Liver (tissue), 9 donors: ENCODE results near the gene CYB561A3. TPM values are rescaled to one million over a fixed set of nuclear protein-coding genes. Genes with fewer than 3 reads are reported as not detected.

ENCODE experiments used
- DNase-seq: peaks from one replicate; pipeline ENCODE4 v3.0.0-alpha.2; 2017; ENCODE audit warnings: low spot score
- H3K27ac ChIP-seq, 2 donors: one replicate each; pipeline ENCODE4 v1.7.0; 2013; ENCODE audit warnings: inconsistent platforms in 2 of 2, low read length in 2 of 2, control low read depth in 1 of 2, low read depth in 1 of 2, mild to moderate bottlenecking in 1 of 2
- H3K27me3 ChIP-seq, 4 donors: one replicate each; pipeline versions ENCODE4 v1.6.1 to v1.7.0; 2013; ENCODE audit warnings: low read length in 3 of 4, inconsistent platforms in 1 of 4, mild to moderate bottlenecking in 1 of 4, moderate library complexity in 1 of 4; ENCODE audit not compliant: control insufficient read depth in 4 of 4, insufficient read depth in 4 of 4
- H3K36me3 ChIP-seq, 4 donors: one replicate each; pipeline versions ENCODE4 v1.6.1 to v1.7.0; 2013; ENCODE audit warnings: low read length in 3 of 4, mild to moderate bottlenecking in 3 of 4, low read depth in 1 of 4, moderate library complexity in 1 of 4; ENCODE audit not compliant: control insufficient read depth in 4 of 4, insufficient read depth in 3 of 4
- H3K4me1 ChIP-seq, 4 donors: one replicate each; pipeline versions ENCODE4 v1.6.1 to v1.7.0; 2013; ENCODE audit warnings: low read length in 3 of 4, mild to moderate bottlenecking in 3 of 4, moderate library complexity in 1 of 4; ENCODE audit not compliant: control insufficient read depth in 4 of 4, insufficient read depth in 4 of 4
- H3K4me3 ChIP-seq, 3 donors: one replicate each; pipeline versions ENCODE4 v1.6.1 to v1.7.0; 2013; ENCODE audit warnings: low read length in 3 of 3, control low read depth in 1 of 3, low read depth in 1 of 3, mild to moderate bottlenecking in 1 of 3
- H3K9ac ChIP-seq, 2 donors: one replicate each; pipeline ENCODE4 v1.7.0; 2013; ENCODE audit warnings: low read length in 2 of 2, mild to moderate bottlenecking in 2 of 2, moderate library complexity in 2 of 2, control low read depth in 1 of 2, low read depth in 1 of 2
- H3K9me3 ChIP-seq, 4 donors: one replicate each; pipeline versions ENCODE4 v1.6.1 to v1.7.0; 2013; ENCODE audit warnings: low read length in 3 of 4; ENCODE audit not compliant: control insufficient read depth in 4 of 4
- ATF3 ChIP-seq: IDR thresholded peaks from 2 replicates; pipeline ENCODE4 v1.6.1; 2016; ENCODE audit warnings: antibody characterized with exemption
- FOXA2 ChIP-seq: IDR thresholded peaks from 2 replicates; pipeline ENCODE4 v1.6.1; 2016; ENCODE audit warnings: antibody characterized with exemption
- HNF4A ChIP-seq, 2 donors: conservative IDR thresholded peaks; 2 replicates each; pipeline ENCODE4 v1.6.1; 2016; ENCODE audit warnings: antibody characterized with exemption in 2 of 2, mild to moderate bottlenecking in 2 of 2
- HNF4G ChIP-seq: IDR thresholded peaks from 2 replicates; pipeline ENCODE4 v1.6.1; 2016; ENCODE audit warnings: antibody characterized with exemption
- JUND ChIP-seq, 2 donors: IDR thresholded peaks; 2 replicates each; pipeline ENCODE4 v1.6.1; 2016; ENCODE audit warnings: antibody characterized with exemption in 2 of 2
- NR2F2 ChIP-seq: IDR thresholded peaks from 2 replicates; pipeline ENCODE4 v1.6.1; 2016; ENCODE audit warnings: antibody characterized with exemption
- RAD21 ChIP-seq, 2 donors: IDR thresholded peaks; 2 replicates each; pipeline ENCODE4 v1.6.1; 2016; ENCODE audit warnings: antibody characterized with exemption in 2 of 2, mild to moderate bottlenecking in 2 of 2
- REST ChIP-seq: IDR thresholded peaks from 2 replicates; pipeline ENCODE4 v1.6.1; 2016; ENCODE audit warnings: antibody characterized with exemption, mild to moderate bottlenecking
- RXRA ChIP-seq, 2 donors: IDR thresholded peaks; 2 replicates each; pipeline ENCODE4 v1.6.1; 2017 to 2018; ENCODE audit warnings: antibody characterized with exemption in 2 of 2, mild to moderate bottlenecking in 1 of 2
- SP1 ChIP-seq: IDR thresholded peaks from 2 replicates; pipeline ENCODE4 v1.6.1; 2018; ENCODE audit warnings: antibody characterized with exemption, mild to moderate bottlenecking
- TAF1 ChIP-seq: conservative IDR thresholded peaks from 2 replicates; pipeline ENCODE4 v1.6.1; 2016; ENCODE audit warnings: antibody characterized with exemption, mild to moderate bottlenecking
- YY1 ChIP-seq: IDR thresholded peaks from 2 replicates; pipeline ENCODE4 v1.6.1; 2016; ENCODE audit warnings: antibody characterized with exemption, mild to moderate bottlenecking
- WGBS: extraction: QIAGEN DNeasy Blood & Tissue Kit; methylation state at CpG from one replicate; pipeline ENCODE4 v1.1.7; 2013; 5-methylcytosine and 5-hydroxymethylcytosine counted together
- polyA plus RNA-seq, 2 donors: library from polyadenylated mRNA; stranded (reverse) in 1 of 2; unstranded in 1 of 2; fragments of 200-250 nt in 1 of 2; fragments of >200 nt in 1 of 2; fragmentation: Nextera tagmentation in 1 of 2; extraction: Ambion mirVana in 1 of 2; gene quantifications; one replicate each; pipeline versions ENCODE4 v1.2.1 to v1.2.3, GENCODE V29; 2013 to 2015
- total RNA-seq, 2 donors: library from RNA; depleted of rRNA; stranded (reverse); fragments of >200 nt; gene quantifications; one replicate each; pipeline ENCODE4 v1.2.3, GENCODE V29; 2014
- TF ChIP-seq, protein P1 (sequence below): IDR thresholded peaks from 2 replicates; pipeline ENCODE4 v1.6.1; 2016; ENCODE audit warnings: antibody characterized with exemption
- TF ChIP-seq, protein P2 (sequence below): fragments of 150-350 bp; IDR thresholded peaks from 2 replicates; pipeline ENCODE4 v1.5.1; 2017; ENCODE audit warnings: improper control_type of control experiment, low read depth, low read length; ENCODE audit not compliant: missing input control
- donor health status: healthy.
- donor health status: healthy.
- donor health status: healthy.
- donor health status: healthy.
- donor health status: healthy.

CYB561A3 gene
- total and polyA plus RNA-seq, 4 donors: 20.2 to 36.5 (median 28.4) TPM

- DNase-seq: no peak
- Histone ChIP-seq H3K4me3 (no peak overlapping the region), H3K9me3 (no peaks in the 10 kb centered on the region), H3K36me3 (peaks cover 11 to 35% (median 12%) of the 10 kb centered on the region in 4 donors), H3K27me3 (no peaks in the 10 kb centered on the region), H3K4me1 (peaks cover 0 to 11% (median 6%) of the 10 kb centered on the region in 4 donors), H3K27ac (peak overlapping the region in 1 of 2 donors; percentile 61), H3K9ac (no peak overlapping the region)
- TF ChIP-seq TAF1 (no peak), REST (no peak), JUND (IDR thresholded peaks at IDR 0.05) (no peak), NR2F2 (no peak), RAD21 (IDR thresholded peaks at IDR 0.05) (no peak), HNF4A (conservative IDR thresholded peaks at IDR 0.05) (no peak)
- WGBS: 90% methylated on average over 12 of the region's 12 CpGs
Observed at GRCh38 chr11:61349189-61349751, 12.4 kb downstream of the CYB561A3 start.

DNA sequence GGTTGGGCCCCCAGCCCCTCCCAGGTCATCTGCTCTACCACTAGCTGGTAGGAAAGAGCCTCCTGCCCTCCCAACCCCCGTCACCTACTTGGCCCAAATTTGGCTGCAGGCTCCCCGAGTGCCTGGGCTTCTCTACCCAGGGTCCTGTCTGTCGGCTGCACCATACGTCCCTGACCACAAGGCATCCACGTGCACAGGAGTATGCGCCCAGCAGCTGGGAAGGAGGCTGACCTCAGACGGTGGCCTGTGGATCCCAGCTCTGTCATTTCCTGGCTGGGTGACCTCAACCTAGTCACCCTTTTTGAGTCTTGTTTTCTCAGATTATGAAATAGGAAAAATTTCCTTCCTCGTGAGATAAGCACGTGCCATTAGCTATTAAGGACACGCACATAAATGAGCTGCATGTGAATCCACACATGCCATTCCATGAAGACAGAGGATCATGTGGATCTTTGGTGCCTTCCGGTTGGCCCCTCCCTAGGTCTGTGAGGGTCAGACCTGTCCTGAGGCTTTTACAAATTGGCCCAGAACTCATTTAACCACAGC lies 13.7 kb downstream of the CYB561A3 start:
- Histone ChIP-seq H3K27me3 (no peaks in the 10 kb centered on the region), H3K4me3 (no peak overlapping the region), H3K4me1 (peaks cover 0 to 6% (median 1%) of the 10 kb centered on the region in 4 donors), H3K36me3 (peaks cover 11 to 45% (median 19%) of the 10 kb centered on the region in 4 donors), H3K27ac (peak overlapping the region; percentile 9 to 61), H3K9me3 (no peaks in the 10 kb centered on the region), H3K9ac (no peak overlapping the region)
- DNase-seq: no peak
- WGBS: 50% methylated on average over 11 of the region's 11 CpGs
- TF ChIP-seq FOXA2 (no peak), YY1 (no peak), RAD21 (IDR thresholded peaks at IDR 0.05) (no peak), ATF3 (no peak), JUND (IDR thresholded peaks at IDR 0.05) (no peak), SP1 (peak; percentile 30), HNF4G (no peak), HNF4A (conservative IDR thresholded peaks at IDR 0.05) (no peak), RXRA (IDR thresholded peaks at IDR 0.05) (peak; percentile 41 to 56), NR2F2 (peak; percentile 98)
- TF ChIP-seq, protein P1, sequence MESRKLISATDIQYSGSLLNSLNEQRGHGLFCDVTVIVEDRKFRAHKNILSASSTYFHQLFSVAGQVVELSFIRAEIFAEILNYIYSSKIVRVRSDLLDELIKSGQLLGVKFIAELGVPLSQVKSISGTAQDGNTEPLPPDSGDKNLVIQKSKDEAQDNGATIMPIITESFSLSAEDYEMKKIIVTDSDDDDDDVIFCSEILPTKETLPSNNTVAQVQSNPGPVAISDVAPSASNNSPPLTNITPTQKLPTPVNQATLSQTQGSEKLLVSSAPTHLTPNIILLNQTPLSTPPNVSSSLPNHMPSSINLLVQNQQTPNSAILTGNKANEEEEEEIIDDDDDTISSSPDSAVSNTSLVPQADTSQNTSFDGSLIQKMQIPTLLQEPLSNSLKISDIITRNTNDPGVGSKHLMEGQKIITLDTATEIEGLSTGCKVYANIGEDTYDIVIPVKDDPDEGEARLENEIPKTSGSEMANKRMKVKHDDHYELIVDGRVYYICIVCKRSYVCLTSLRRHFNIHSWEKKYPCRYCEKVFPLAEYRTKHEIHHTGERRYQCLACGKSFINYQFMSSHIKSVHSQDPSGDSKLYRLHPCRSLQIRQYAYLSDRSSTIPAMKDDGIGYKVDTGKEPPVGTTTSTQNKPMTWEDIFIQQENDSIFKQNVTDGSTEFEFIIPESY: no peak
- TF ChIP-seq, protein P2, sequence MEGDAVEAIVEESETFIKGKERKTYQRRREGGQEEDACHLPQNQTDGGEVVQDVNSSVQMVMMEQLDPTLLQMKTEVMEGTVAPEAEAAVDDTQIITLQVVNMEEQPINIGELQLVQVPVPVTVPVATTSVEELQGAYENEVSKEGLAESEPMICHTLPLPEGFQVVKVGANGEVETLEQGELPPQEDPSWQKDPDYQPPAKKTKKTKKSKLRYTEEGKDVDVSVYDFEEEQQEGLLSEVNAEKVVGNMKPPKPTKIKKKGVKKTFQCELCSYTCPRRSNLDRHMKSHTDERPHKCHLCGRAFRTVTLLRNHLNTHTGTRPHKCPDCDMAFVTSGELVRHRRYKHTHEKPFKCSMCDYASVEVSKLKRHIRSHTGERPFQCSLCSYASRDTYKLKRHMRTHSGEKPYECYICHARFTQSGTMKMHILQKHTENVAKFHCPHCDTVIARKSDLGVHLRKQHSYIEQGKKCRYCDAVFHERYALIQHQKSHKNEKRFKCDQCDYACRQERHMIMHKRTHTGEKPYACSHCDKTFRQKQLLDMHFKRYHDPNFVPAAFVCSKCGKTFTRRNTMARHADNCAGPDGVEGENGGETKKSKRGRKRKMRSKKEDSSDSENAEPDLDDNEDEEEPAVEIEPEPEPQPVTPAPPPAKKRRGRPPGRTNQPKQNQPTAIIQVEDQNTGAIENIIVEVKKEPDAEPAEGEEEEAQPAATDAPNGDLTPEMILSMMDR: peak; percentile 11
